Measurements from ENCODE around the gene PRRT4. TPM values are rescaled to one million over a fixed set of nuclear protein-coding genes. Genes with fewer than 3 reads are reported as not detected.

PRRT4 gene
- total RNA-seq, 1 donor from 2014 or later = 1.6 TPM

DNA sequence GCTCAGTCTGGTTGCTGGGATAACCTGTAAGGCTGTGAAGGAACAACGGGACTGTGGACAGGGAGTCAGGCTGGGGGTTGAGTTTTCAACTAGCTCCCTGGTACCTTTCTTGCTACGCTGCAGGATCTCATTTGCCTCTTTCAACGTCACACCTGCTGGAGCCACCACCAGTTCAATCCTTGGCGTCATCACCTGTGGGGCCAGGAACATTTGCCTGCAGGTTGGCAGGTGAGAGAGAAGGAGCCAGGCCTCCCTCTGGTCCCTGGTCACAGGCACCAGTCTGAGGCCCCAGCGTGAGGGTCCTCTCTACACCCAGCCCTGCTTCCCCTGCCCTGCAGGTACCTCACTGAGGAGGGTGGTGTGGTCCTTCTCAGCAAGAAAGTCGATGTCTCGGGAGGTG lies 38.5 kb upstream of the PRRT4 start:
- Histone ChIP-seq H3K4me3 (no peak overlapping the region), H3K9me3 (replicated peaks) (no peaks in the 10 kb centered on the region), H3K4me1 (peaks cover 16% of the 10 kb centered on the region), H3K27ac (replicated peaks) (no peak overlapping the region), H3K36me3 (peaks cover 61% of the 10 kb centered on the region), H3K27me3 (ENCODE audit: low read depth) (no peaks in the 10 kb centered on the region)
- TF ChIP-seq, protein P1, sequence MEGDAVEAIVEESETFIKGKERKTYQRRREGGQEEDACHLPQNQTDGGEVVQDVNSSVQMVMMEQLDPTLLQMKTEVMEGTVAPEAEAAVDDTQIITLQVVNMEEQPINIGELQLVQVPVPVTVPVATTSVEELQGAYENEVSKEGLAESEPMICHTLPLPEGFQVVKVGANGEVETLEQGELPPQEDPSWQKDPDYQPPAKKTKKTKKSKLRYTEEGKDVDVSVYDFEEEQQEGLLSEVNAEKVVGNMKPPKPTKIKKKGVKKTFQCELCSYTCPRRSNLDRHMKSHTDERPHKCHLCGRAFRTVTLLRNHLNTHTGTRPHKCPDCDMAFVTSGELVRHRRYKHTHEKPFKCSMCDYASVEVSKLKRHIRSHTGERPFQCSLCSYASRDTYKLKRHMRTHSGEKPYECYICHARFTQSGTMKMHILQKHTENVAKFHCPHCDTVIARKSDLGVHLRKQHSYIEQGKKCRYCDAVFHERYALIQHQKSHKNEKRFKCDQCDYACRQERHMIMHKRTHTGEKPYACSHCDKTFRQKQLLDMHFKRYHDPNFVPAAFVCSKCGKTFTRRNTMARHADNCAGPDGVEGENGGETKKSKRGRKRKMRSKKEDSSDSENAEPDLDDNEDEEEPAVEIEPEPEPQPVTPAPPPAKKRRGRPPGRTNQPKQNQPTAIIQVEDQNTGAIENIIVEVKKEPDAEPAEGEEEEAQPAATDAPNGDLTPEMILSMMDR (IDR thresholded peaks at IDR 0.05; ENCODE audit: borderline replicate concordance) = no peak
- no peak for DNase-seq
- intact Hi-C loops (cut with micrococcal nuclease) = no loop called here

DNA sequence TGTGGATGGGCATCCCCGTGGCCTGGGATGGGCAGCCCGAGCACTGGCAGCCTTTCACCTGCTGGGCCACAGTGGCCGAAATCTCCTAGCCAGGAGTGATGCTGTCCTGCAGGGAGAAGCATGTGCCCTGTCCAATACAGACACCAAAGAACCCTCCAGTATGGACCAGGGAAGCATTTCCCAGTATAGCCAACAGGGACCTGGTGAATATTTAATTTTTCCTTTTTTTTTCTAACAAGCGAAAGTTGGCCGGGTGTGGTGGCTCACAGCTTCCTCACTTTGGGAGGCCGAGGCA lies 37.3 kb upstream of the PRRT4 start:
- H3K27me3 ChIP-seq (ENCODE audit: low read depth) = no peaks in the 10 kb centered on the region
- peaks cover 72% of the 10 kb centered on the region for H3K36me3 ChIP-seq
- intact Hi-C loops (cut with micrococcal nuclease) = no loop called here
- H3K9me3 ChIP-seq (replicated peaks) = no peaks in the 10 kb centered on the region
- peaks cover 4% of the 10 kb centered on the region for H3K4me1 ChIP-seq
- no peak overlapping the region for H3K27ac ChIP-seq (replicated peaks)
- TF ChIP-seq, protein P1 (IDR thresholded peaks at IDR 0.05; ENCODE audit: borderline replicate concordance) = no peak
- H3K4me3 ChIP-seq = no peak overlapping the region
- no peak for DNase-seq

DNA sequence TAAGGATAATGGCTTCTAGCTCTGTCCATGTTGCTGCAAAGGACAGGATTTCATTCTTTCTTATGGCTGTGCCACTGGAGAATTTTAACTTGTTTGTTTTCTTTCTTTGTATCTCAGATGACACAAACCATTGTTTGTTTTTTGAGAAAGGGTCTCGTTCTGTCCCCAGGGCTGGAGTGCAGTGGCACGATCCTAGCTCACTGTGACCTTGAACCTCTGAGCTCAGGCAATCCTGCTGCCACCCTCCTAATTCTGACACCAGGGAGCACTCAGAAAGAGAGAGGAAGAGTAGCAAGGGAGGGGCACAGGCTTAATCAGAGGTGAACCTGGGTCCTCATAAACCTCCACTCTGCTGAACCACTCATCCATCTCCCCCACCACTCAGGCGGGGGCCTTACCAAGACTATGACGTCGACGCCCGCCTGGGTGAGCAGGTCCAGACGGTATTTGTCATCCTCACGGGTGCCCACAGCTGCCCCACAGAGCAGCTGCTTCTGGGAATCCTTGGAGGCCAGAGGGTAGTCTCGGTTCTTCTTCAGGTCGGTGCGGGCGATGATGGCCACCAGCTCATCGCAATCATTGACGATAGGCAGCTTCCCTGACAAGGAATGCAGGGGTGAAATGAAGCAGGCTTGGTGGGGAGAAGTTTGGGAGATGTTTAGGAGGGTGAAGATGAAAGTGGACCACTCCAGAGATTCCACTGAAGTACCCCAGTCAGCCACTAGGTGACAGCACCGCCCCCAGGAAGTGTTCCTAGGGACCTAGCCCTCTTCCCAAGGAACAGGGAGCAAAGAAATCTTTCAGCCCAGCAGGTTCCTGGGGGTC lies 36.7 kb upstream of the PRRT4 start:
- TF ChIP-seq, protein P1 (IDR thresholded peaks at IDR 0.05; ENCODE audit: borderline replicate concordance) = peak; percentile 96
- Histone ChIP-seq H3K36me3 (peaks cover 74% of the 10 kb centered on the region), H3K27ac (replicated peaks) (no peak overlapping the region), H3K27me3 (ENCODE audit: low read depth) (no peaks in the 10 kb centered on the region), H3K9me3 (replicated peaks) (no peaks in the 10 kb centered on the region), H3K4me1 (no peaks in the 10 kb centered on the region), H3K4me3 (no peak overlapping the region)
- intact Hi-C loops (cut with micrococcal nuclease) = no loop called here
- DNase-seq = peak; percentile 53

DNA sequence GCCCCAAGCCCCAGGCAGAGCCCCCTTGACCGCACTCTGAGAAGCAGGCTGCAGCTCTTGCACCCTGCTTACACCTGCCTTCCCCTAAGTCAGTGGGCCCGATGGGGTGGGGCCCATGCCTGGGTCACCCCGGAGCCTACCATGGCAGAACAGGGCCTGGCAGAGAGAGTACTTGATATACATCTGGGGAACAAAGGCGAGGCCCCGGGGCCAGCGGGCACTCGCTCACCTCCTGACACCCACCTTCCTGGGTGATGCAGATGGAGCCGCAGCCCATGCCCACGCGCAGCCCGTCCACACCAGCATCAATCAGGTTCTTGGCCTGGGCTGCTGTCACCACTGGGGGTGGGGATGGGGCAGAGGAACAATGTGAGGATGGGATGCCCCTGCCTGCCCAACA lies 34.9 kb upstream of the PRRT4 start:
- Histone ChIP-seq H3K27ac (replicated peaks) (no peak overlapping the region), H3K36me3 (peaks cover 80% of the 10 kb centered on the region), H3K4me3 (no peak overlapping the region), H3K4me1 (no peaks in the 10 kb centered on the region), H3K27me3 (ENCODE audit: low read depth) (no peaks in the 10 kb centered on the region), H3K9me3 (replicated peaks) (no peaks in the 10 kb centered on the region)
- no peak for DNase-seq
- TF ChIP-seq, protein P1 (IDR thresholded peaks at IDR 0.05; ENCODE audit: borderline replicate concordance) = no peak
- intact Hi-C loops (cut with micrococcal nuclease) = no loop called here

DNA sequence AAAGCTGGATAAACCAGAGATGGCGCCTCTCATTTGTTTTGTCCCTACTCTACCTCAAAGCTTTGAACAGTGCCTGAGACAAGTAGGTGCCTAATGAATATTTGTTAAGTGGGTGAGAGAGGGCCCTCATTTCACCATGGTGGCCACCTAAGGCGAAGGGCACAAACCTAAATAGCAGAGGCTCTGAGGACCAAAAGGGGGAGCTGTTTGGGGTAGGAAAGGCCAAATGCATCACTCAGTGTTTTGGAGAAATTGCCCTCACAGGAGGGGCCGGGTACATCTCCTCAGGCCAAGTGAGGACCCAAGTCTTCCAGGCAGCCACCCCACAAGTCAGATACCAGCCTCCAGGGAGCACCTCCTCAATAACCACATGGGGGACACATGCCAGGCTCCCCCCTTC lies 34.3 kb upstream of the PRRT4 start:
- intact Hi-C loops (cut with micrococcal nuclease) = no loop called here
- H3K9me3 ChIP-seq (replicated peaks) = no peaks in the 10 kb centered on the region
- peaks cover 74% of the 10 kb centered on the region for H3K36me3 ChIP-seq
- DNase-seq = no peak
- TF ChIP-seq, protein P1 (IDR thresholded peaks at IDR 0.05; ENCODE audit: borderline replicate concordance) = no peak
- no peak overlapping the region for H3K27ac ChIP-seq (replicated peaks)
- no peaks in the 10 kb centered on the region for H3K4me1 ChIP-seq
- H3K4me3 ChIP-seq = no peak overlapping the region
- H3K27me3 ChIP-seq (ENCODE audit: low read depth) = no peaks in the 10 kb centered on the region

All from left ventricle myocardium inferior (tissue), 1 donor.